Adrenal gland (tissue), 12 donors: ENCODE data around the gene PGM2. TPM values are rescaled to one million over a fixed set of nuclear protein-coding genes. Genes with fewer than 3 reads are reported as not detected.

Experiments used
- DNase-seq, 7 donors: peaks; one replicate each; pipeline ENCODE4 v3.0.0-alpha.2; 2019 to 2020
- H3K27ac ChIP-seq, 5 donors: fragments of 200-600 bp; sonication (generic) in 4 of 5; 1 replicate in 3 of 5; 2 replicates in 2 of 5; pipeline versions ENCODE4 v1.5.1 to v1.8.0; 2016 to 2020; ENCODE audit warnings: mild to moderate bottlenecking in 1 of 5
- H3K27me3 ChIP-seq: fragments of 200-600 bp; 2 replicates; pipeline ENCODE4 v1.8.0; 2021
- H3K36me3 ChIP-seq, 2 donors: fragments of 200-600 bp; replicated peaks in 1 of 2; 1 replicate in 1 of 2; 2 replicates in 1 of 2; pipeline versions ENCODE4 v1.5.1 to v1.8.0; 2018 to 2022
- H3K4me1 ChIP-seq, 2 donors: fragments of 200-600 bp; replicated peaks in 1 of 2; 1 replicate in 1 of 2; 2 replicates in 1 of 2; pipeline versions ENCODE4 v1.5.1 to v1.8.0; 2018 to 2021
- H3K4me3 ChIP-seq, 4 donors: fragments of 200-600 bp; sonication (generic) in 3 of 4; one replicate each; pipeline ENCODE4 v1.5.1; 2016 to 2018
- H3K9me3 ChIP-seq, 3 donors: fragments of 200-600 bp; sonication (generic) in 1 of 3; replicated peaks in 1 of 3; 1 replicate in 2 of 3; 2 replicates in 1 of 3; pipeline versions ENCODE4 v1.5.1 to v1.8.0; 2016 to 2021
- CTCF ChIP-seq, 6 experiments: fragments of 450-650 bp in 4 of 6; fragments of 200-600 bp in 2 of 6; sonication (generic) in 1 of 6; IDR thresholded peaks; 1 replicate in 5 of 6; 2 replicates in 1 of 6; pipeline versions ENCODE4 v1.5.1 to v1.8.0; 2016 to 2021; ENCODE audit warnings: antibody characterized with exemption in 6 of 6, mild to moderate bottlenecking in 2 of 6, moderate library complexity in 1 of 6
- POLR2A ChIP-seq, 2 donors: fragments of 450-650 bp; IDR thresholded peaks; one replicate each; pipeline ENCODE4 v1.6.1; 2017; ENCODE audit warnings: antibody characterized with exemption in 2 of 2, mild to moderate bottlenecking in 2 of 2, moderate library complexity in 1 of 2
- WGBS, 4 donors: extraction: QIAGEN DNeasy Blood & Tissue Kit in 2 of 4; methylation state at CpG; one replicate each; pipeline versions ENCODE4 v1.1.5 to v1.1.7; 2013 to 2017; 5-methylcytosine and 5-hydroxymethylcytosine counted together
- intact Hi-C, 2 donors: fragments of 100-400 bp; cut with DNase I; formaldehyde crosslinking; loops; one replicate each; pipeline versions ENCODE4 v1.14.1 to v1.15.0; 2022 to 2023
- polyA plus RNA-seq, 3 donors: library from polyadenylated mRNA; stranded (reverse); fragments of 200-250 nt in 2 of 3; fragments of 350-450 nt in 1 of 3; fragmentation: Illumina TruSeq in 1 of 3; extraction: RNeasy Lipid Tissue Mini Kit (QIAGEN cat#74804) in 1 of 3; gene quantifications; one replicate each; pipeline ENCODE4 v1.2.3, GENCODE V29; 2013 to 2014
- total RNA-seq, 9 donors: library from RNA; depleted of rRNA in 4 of 9; stranded (reverse); fragments of >200 nt in 4 of 9; fragments of 120-200 nt in 1 of 9; fragmentation: NEBNext Ultra II Directional in 1 of 9; extraction: Animal tissue kit (Norgen Biotek cat#: 25700) in 1 of 9; gene quantifications; one replicate each; pipeline versions ENCODE4 v1.1.0 to v1.2.4, GENCODE V29; 2013 to 2023
- donor health status: healthy with polysubstance abuse.
- donor health status: Bipolar disorder and iron deficiency.
- donor health status: DM: yes; HTN: yes; CAD: no.
- donor health status: DM: no; HTN: no; CAD: no.
- donor health status: DM: no; HTN: no; CAD: no.
- donor health status: DM: yes; HTN: yes; CAD: no.

Gene PGM2
- total and polyA plus RNA-seq, 12 donors, result 6.8 to 59.2 (median 27.2) TPM

- TF ChIP-seq CTCF (IDR thresholded peaks at IDR 0.05) (no peak), POLR2A (IDR thresholded peaks at IDR 0.05) (no peak)
- WGBS, 4 donors, result 62 to 74% (median 69%) methylated on average over 5 of the region's 5 CpGs
- H3K36me3 ChIP-seq, result no peaks in the 10 kb centered on the region
- H3K9me3 ChIP-seq, result no peaks in the 10 kb centered on the region
- H3K27ac ChIP-seq, result no peak overlapping the region
- intact Hi-C loops, result no loop called here
- no peak for DNase-seq
- no peak overlapping the region for H3K4me3 ChIP-seq
- H3K27me3 ChIP-seq, result no peaks in the 10 kb centered on the region
- H3K4me1 ChIP-seq, result peaks cover 0 to 9% of the 10 kb centered on the region in 2 donors
These were observed 55.3 kb downstream of the PGM2 start for GRCh38 chr4:37881811-37882210.

- H3K36me3 ChIP-seq, result no peaks in the 10 kb centered on the region
- intact Hi-C loops, result no loop called here
- WGBS, 4 donors, result 35 to 42% (median 41%) methylated on average over 4 of the region's 4 CpGs
- H3K27me3 ChIP-seq, result no peaks in the 10 kb centered on the region
- H3K27ac ChIP-seq, result no peak overlapping the region
- H3K9me3 ChIP-seq, result no peaks in the 10 kb centered on the region
- TF ChIP-seq POLR2A (IDR thresholded peaks at IDR 0.05) (no peak), CTCF (IDR thresholded peaks at IDR 0.05) (no peak)
- no peak overlapping the region for H3K4me3 ChIP-seq
- peak in 3 of 7 donors; percentile 36 to 54 (median 53) for DNase-seq
- peaks cover 0 to 9% of the 10 kb centered on the region in 2 donors for H3K4me1 ChIP-seq
These were observed 56.3 kb downstream of the PGM2 start for GRCh38 chr4:37882665-37883296.

DNA sequence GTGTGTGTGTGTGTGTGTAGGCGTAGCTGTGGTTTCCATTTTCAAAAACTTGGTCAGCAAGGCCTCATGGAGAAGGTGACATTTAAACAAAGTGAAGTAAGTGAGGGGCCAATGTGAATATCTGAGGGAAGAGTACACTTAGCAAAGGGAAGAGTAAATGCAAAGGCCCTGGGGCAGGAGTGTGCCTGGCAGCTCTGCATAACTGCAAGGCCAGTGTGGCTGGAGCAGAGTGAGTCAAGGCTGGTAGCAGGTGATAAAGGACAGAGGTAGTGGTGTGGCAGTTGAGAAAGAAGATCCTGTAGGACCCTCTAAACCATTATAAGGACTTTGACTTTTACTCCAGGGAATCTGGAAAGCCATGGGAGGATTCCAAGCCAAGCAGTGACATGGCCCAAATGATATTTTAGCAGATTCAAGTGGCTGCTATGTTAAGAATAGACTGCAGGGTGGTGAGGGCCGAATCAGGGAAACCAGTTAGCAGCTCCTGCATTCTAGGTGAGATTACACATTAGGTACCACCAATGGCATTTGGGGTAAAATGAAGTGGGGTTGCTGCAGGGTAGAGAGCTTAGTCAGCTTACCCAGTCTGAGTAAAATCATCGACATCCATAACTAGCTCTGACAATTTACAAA is 58.5 kb downstream of the PGM2 start:
- Histone ChIP-seq H3K4me3 (no peak overlapping the region), H3K27ac (peak overlapping the region in 2 of 5 donors; percentile 0 to 21), H3K27me3 (no peaks in the 10 kb centered on the region), H3K9me3 (no peaks in the 10 kb centered on the region), H3K4me1 (peaks cover 0 to 10% of the 10 kb centered on the region in 2 donors), H3K36me3 (no peaks in the 10 kb centered on the region)
- no peak for TF ChIP-seq POLR2A (IDR thresholded peaks at IDR 0.05)
- TF ChIP-seq CTCF (IDR thresholded peaks at IDR 0.05), result no peak
- WGBS, 4 donors, result 60 to 73% (median 71%) methylated on average over 3 of the region's 3 CpGs
- intact Hi-C loops, result no loop called here
- no peak for DNase-seq

DNA sequence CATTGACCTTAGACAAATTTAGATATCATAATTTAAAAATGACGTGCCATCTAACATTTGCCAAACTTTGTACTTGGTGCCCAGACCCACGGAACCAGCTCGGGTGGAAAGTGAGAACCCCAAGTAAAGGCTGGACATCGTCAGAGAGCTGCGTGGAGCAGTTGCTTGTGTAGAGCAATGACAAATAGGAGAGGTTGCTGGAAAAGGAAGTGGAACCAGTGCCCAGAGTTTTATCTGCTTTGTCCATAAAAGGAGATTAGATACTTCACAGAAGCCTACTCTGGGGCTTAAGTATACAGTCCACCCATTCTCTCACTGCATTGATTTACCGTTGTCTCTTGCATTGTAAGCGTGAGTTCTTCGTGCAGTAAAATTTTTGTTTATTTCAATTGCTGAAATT is 59.0 kb downstream of the PGM2 start:
- 25 to 40% (median 33%) methylated on average over 8 of the region's 8 CpGs for WGBS, 4 donors
- Histone ChIP-seq H3K27ac (peak overlapping the region in 2 of 5 donors; percentile 0 to 21), H3K9me3 (no peaks in the 10 kb centered on the region), H3K4me1 (peaks cover 0 to 15% of the 10 kb centered on the region in 2 donors), H3K4me3 (no peak overlapping the region), H3K36me3 (no peaks in the 10 kb centered on the region), H3K27me3 (no peaks in the 10 kb centered on the region)
- TF ChIP-seq CTCF (IDR thresholded peaks at IDR 0.05) (no peak), POLR2A (IDR thresholded peaks at IDR 0.05) (no peak)
- peak in 3 of 7 donors; percentile 27 to 56 (median 43) for DNase-seq
- intact Hi-C loops, result no loop called here
